ENCODE data around the gene NBPF6. TPM values are rescaled to one million over a fixed set of nuclear protein-coding genes. Genes with fewer than 3 reads are reported as not detected.
"Not testable (repeated sequence)": the region's sequence is repeated elsewhere in the genome, so short reads cannot be mapped to it uniquely, and the experiment has no call there.

The NBPF6 gene
- total RNA-seq, 1 experiment from 2014 or later, result not detected

GRCh38 chr1:108496856-108497255 lies 46.7 kb downstream of the NBPF6 start:
- DNase-seq (ENCODE audit: low read depth), result not testable (repeated sequence)

GRCh38 chr1:108502138-108502537 lies 52.0 kb downstream of the NBPF6 start:
- no peak for DNase-seq (ENCODE audit: low read depth)

GRCh38 chr1:108502624-108503023 lies 52.5 kb downstream of the NBPF6 start:
- peak; percentile 40 for DNase-seq (ENCODE audit: low read depth)

DNA sequence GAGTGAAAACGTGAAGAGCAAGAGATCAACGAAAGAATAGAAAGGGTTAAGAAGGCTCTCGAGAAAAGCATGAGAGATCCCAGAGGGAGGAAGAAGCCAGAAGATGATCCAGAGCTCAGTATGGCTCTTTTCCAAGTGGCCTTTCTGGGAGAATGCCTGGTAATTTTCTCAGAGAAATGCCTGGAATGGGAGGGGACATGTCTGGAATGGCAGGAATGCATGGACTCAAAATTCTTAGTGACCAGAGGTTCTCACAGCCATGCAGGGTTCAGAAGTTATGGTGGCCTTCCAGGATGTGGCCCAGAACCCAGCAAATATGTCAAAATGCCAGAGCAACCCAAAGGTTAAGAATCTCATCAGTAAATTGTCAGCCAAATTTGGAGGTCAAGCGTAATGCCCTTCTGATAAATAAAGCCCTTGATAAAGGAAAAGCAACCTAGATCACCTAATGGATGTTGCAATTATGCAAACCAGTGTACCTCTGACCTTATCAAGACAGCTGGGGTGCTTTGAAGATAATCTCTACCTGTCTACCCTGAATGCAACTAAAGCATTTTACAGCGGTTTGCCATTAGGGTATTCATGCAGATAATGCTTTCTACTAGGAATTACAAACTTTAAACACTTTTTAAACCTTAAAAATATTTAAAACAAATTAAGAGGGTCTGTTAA lies 53.1 kb downstream of the NBPF6 start:
- peak; percentile 48 for DNase-seq (ENCODE audit: low read depth)

DNA sequence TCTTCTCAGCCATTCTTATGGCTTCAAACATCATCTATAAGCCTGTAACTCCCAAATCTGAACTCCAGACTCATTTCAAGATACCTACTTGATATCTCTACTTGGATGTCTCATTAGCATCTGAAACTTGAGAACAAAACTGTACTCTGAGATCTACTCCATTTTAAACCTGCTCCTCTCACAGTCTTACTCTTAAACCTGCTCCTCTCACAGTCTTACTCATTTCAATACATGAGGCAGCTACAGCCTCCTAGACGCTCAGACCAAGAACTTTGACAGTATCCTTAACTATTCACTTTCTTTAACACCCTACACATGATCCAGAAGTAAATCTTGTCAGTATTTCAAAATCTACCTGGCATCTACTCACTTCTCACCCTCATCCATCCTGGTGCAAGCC lies 54.3 kb downstream of the NBPF6 start:
- no peak for DNase-seq (ENCODE audit: low read depth)

GRCh38 chr1:108505763-108506070 lies 55.6 kb downstream of the NBPF6 start:
- no peak for DNase-seq (ENCODE audit: low read depth)

DNA sequence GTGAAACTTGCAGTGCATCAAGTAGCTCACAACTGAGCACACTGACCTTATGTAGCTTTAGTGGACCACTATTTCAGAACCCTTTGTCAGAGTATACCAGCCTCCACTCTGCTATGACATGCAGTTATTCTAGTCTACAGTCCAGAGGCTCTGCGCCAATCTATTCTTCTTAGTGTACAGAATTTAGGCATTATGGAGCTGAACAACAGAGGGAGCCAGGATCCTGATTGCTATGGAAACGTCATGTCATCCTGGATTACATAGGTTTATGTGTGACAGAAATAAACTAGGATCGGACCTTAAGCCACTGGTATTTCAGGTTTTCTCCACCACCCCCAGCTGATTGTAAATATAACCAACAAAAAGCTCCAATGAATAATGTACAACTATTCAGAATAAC lies 61.6 kb downstream of the NBPF6 start:
- DNase-seq (ENCODE audit: low read depth), result no peak

GRCh38 chr1:108512239-108513043 lies 62.3 kb downstream of the NBPF6 start:
- peak; percentile 27 for DNase-seq (ENCODE audit: low read depth)

DNA sequence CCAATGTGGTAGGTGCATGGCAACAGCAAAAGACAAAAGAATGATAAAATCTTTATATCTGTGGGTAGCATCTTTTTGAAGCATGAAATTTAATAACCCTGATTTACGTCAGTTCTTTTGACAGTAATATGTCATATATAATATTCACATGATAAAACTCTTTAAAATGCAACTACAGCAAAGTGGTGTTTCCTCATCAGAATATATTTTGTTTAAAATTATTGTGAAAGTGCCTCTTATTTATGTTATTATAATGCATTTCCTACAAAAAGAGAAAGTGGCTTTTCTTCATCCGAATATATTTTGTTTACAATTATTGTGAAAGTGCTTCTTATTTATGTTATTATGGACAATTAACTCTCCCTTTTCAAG lies 62.9 kb downstream of the NBPF6 start:
- no peak for DNase-seq (ENCODE audit: low read depth)

DNA sequence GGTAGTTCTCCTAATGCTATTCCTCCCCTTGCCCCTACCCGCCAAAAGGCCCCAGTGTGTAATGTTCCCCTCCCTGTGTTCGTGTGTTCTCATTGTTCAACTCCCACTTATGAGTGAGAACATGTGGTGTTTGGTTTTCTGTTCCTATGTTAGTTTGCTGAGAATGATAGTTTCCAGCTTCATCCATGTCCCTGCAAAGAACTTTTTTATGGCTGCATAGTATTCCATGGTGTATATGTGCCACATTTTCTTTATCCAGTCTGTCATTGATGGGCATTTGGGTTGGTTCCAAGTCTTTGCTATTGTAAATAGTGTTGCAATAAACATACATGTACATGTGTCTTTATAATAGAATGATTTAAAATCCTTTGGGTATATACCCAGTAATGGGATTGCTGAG lies 63.8 kb downstream of the NBPF6 start:
- DNase-seq (ENCODE audit: low read depth), result not testable (repeated sequence)

DNA sequence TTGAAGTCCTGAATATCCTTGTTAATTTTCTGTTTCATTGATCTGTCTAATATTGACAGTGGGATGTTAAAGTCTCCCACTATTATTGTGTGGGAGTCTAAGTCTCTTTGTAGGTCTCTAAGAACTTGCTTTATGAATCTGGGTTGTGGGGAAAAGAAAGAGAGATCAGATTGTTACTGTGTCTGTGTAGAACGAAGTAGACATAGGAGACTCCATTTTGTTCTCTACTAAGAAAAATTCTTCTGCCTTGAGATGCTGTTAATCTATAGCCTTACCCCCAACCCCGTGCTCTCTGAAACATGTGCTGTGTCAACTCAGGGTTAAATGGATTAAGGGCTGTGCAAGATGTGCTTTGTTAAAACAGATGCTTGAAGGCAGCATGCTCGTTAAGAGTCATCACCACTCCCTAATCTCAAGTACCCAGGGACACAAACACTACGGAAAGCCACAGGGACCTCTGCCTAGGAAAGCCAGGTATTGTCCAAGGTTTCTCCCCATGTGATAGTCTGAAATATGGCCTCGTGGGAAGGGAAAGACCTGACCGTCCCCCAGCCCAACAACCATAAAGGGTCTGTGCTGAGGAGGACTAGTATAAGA lies 67.3 kb downstream of the NBPF6 start:
- not testable (repeated sequence) for DNase-seq (ENCODE audit: low read depth)

Other genes with a start within 250 kb of the NBPF6 start
- gene SLC25A24, start 250.0 kb upstream of the NBPF6 start, total RNA-seq (2014; rRNA removed; shearing (Covaris generic)), result 85.1 and 88.2 TPM in 2 replicates
- gene NBPF4, start 206.3 kb upstream of the NBPF6 start, total RNA-seq (2014; rRNA removed; shearing (Covaris generic)), result 0.46 TPM in 1 of 2 replicates, not detected in the other
- gene EEIG2, start 109.8 kb downstream of the NBPF6 start, total RNA-seq (2014; rRNA removed; shearing (Covaris generic)), result 13.4 and 14.2 TPM in 2 replicates
- not detected in 2 replicates for gene HENMT1, start 210.8 kb downstream of the NBPF6 start, total RNA-seq (2014; rRNA removed; shearing (Covaris generic))
- 16.5 and 23.8 TPM in 2 replicates for gene PRPF38B, start 242.0 kb downstream of the NBPF6 start, total RNA-seq (2014; rRNA removed; shearing (Covaris generic))

All from Daoy (cell line).